GM18520 (cell line): ENCODE measurements around the gene NPR3.

Experiments
- ATAC-seq: cut with Tn5 transposase; IDR thresholded peaks from one replicate; pipeline ENCODE4 v1.9.1; 2021; ENCODE audit not compliant: unreplicated experiment

The NPR3 gene

DNA sequence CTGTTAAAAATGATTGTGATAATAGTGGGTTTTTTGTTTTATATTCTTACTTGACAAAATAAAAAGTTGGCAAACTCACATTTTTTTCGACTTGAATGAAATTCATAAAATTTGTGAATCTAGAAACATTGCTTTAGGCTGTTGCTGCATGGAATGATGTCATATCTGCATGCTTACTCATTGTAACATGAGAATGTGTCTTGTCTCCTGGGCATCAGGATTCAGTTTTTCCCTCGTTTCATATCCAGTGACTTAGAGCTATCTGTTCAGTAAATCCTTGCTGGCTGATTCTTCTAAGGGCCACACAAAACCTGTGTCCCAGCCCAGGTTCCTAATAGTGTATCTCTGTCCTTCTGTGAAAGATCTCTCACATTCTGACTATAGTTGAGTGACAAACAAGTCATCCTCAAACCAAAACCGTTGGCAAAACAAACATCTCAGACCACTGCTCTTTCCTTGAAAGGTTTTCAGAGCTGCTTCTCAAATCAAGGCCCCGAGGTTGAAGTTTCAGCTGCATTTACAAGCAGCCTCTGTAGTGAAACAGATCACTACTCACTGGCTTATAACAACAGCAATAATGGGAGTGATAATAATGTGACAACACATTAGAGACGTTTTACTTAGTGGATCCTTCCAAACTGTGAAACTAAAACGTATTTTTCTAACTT, 95.0 kb downstream of the NPR3 start:
- ATAC-seq, result no peak

GRCh38 chr5:32808783-32809182, 97.7 kb downstream of the NPR3 start:
- no peak for ATAC-seq

DNA sequence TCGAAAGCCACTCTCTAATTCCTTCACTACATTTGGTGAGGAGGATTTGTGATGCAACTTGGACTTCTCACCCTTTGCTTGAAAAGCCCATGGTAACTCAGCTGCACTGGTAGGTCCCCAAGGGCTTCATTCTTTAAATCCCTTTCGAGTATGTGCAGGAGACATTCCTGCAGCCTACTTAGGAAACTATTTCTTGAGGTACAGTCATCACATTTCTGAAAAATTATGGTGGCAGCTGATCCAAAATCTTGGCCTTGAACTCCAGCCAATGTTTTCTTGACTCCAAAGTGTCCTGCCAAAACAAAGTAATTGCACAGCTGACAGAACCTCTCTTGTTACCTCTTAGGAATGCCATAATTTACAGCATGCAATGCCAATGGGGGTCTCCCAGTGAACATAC, 99.7 kb downstream of the NPR3 start:
- no peak for ATAC-seq

- ATAC-seq, result no peak
These were observed 101.3 kb downstream of the NPR3 start for GRCh38 chr5:32812399-32812798.

- no peak for ATAC-seq
These were observed 103.0 kb downstream of the NPR3 start for GRCh38 chr5:32814141-32814540.

DNA sequence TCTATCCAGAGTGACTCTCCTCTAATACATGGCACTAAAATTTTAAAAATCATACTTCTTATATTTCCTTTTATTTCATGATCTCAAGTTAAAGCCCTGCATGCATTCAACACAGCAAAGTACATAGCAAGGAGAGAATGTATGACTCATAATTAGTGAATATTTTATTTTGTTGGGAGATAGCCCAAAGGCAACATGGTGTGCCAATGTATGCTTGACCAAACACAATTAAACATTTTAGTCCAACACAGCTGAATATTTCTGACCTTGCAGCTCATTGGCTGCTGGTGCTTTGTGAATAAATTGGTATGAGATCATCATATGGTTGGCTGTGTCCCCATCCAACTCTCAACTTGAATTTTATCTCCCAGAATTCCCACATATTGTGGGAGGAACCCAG, 103.5 kb downstream of the NPR3 start:
- no peak for ATAC-seq

GRCh38 chr5:32827981-32828380, 116.9 kb downstream of the NPR3 start:
- no peak for ATAC-seq

GRCh38 chr5:32828492-32828891, 117.4 kb downstream of the NPR3 start:
- no peak for ATAC-seq

DNA sequence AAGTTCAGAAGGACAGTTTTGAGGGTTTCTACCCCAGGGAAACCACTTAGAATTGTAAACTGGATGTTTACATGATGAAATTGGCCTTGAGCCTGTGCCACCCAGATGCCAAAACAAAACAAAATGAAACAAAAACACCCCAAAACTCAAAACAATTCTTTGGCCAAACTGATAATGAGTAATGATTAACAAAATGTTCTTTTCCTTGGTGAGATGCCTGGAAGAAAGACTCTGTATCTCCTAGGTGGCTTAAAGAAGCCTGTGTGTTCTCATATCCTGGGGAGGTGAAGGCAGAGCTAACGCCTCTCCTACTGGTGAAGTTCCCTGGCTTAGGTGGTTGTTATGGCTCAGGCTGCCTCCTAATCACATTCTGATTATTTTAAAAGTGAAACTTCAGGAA, 120.5 kb downstream of the NPR3 start:
- ATAC-seq, result no peak

DNA sequence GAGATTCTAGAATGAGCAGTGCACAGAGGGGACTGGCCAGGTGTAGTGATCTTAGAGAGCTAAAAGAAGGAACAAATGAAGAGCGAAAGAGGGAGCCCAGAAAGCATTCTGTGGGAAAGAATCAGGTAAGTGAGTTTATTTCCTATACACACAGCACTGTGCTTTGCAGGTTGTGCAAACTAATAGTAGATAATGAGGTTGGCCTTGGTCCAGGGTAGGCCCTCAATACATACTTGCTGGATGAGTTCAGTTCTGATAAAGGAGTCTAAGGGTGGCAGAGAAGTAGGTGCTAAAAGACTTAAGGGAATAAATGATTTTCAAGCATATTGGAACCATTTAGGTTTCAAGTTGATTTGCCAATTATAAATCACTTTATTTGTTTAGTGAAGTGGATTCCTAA, 122.0 kb downstream of the NPR3 start:
- no peak for ATAC-seq

DNA sequence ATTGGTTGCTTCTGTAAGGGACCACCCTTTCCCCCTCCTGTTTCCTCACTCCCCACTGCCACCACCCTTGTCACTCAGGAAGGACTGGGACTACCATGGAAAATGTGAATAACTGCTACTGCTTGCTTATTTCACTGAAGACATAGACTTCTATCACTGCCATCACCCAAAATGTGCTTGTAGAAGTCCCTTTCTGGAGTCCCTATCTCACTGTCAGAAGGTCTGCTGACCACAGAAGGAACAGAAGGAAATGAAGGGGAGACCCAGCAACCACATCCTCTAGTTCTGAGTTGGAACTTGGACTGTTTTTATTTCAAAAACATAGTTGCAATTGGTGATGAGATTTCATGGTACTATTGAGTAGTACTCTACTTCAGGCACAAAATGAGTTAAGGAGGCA, 122.5 kb downstream of the NPR3 start:
- ATAC-seq, result no peak

DNA sequence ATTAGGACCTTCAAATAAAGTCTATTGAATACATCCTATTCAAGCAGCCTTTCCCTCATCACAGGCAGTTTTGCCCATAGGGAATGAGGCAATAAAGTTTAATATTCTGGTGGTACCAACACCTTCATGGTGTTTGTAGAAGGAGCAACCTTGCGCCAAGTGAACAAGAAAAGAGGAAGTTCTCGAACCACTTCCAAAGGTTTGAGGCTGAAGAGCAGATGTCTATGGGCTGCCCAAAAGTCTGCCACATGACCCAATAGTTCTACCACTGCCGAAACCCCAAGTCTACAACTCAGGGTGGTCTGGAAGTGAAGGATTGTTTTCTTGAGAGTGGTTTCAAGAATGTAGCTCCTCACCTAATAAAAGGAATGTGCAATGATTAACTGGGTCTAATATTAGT, 123.1 kb downstream of the NPR3 start:
- no peak for ATAC-seq

- no peak for ATAC-seq
These were observed 125.1 kb downstream of the NPR3 start for GRCh38 chr5:32836176-32836575.

DNA sequence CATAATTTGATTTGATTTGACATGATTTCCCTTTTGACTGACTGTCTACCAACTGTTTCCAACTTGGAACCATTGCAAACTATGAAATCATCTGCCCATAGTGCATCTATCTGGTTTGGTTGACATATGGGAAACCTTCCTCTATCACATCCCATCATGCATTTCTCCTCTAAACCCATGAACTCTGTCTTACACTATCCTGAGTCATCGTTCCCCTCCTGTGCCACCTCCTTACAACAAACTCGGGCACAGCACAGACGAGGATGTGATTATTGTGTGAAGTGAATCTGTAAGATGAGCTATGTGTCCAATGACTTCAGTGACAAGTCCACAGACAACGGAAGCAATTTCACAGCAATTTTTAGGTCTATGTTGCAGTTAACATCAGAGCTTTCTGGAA, 126.1 kb downstream of the NPR3 start:
- no peak for ATAC-seq

- ATAC-seq, result no peak
These were observed 128.0 kb downstream of the NPR3 start for GRCh38 chr5:32839106-32839505.

- no peak for ATAC-seq
These were observed 129.5 kb downstream of the NPR3 start for GRCh38 chr5:32840606-32841005.
